ENCODE measurements around the gene PRSS33.

The PRSS33 gene, protein sequence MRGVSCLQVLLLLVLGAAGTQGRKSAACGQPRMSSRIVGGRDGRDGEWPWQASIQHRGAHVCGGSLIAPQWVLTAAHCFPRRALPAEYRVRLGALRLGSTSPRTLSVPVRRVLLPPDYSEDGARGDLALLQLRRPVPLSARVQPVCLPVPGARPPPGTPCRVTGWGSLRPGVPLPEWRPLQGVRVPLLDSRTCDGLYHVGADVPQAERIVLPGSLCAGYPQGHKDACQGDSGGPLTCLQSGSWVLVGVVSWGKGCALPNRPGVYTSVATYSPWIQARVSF

GRCh38 chr16:2787406-2787805 is at the start of gene PRSS33:
PRSS33 (minus strand) TSS chr16:2787560; CDS start chr16:2786547, 1,013 bp downstream.
- in situ Hi-C loops (cut with MboI; ENCODE audit: low sequenced_read_pairs): no loop called here

DNA sequence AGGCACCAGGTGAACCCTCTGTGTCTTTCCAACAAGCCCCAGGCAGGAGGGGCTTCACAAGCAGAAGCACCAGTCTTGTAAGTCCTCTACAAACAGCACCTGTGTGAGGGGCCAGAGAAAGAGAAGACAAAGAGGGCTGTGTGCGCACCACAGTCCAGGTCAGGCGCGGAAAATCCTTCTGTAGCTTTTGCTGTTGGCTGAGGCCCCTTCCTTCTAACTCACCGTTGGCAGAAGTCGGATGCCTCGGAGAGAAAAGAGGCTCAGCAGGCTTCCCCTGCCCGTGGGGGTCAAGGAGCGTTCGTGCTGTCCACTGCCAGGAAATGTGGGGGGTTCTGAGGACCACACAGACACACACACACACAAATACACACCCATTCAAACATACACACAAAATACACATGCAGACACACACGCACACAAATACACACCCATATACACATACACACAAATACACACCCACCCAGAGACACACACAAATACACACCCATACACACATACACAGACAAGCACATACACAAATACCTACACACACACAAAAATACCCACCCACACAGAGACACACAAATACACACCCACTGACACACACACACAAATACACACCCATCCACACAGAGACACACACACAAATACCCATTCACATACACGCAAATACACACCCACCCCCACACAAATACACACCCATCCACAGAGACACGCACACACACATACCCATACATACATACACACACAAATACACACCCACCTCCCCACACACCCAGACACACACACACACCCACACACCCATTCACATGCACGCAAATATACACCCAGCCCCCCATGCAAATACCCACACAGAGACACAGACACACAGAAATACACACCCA is 49.5 kb upstream of the PRSS33 start:
- in situ Hi-C loops (cut with MboI; ENCODE audit: low sequenced_read_pairs): no loop called here

- in situ Hi-C loops (cut with MboI; ENCODE audit: low sequenced_read_pairs): no loop called here
These were observed 48.5 kb upstream of the PRSS33 start for GRCh38 chr16:2835638-2836493.

DNA sequence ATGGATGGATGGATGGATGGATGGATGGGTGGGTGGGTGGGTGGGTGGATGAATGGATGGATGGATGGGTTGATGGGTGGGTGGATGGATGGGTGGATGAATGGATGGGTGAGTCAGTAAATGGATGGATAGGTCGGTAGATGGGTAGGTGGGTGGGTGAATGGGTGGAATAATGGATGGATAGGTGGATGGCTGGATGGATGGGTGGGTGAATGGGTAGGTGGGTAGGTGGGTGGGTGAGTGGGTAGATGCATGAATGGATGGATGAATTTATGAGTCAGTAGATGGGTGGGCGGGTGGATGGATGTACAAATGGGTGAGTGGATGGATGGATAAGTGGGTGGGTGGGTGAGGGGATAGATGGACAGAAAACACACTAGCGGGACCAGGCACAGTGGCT is 47.6 kb upstream of the PRSS33 start:
- in situ Hi-C loops (cut with MboI; ENCODE audit: low sequenced_read_pairs): no loop called here

DNA sequence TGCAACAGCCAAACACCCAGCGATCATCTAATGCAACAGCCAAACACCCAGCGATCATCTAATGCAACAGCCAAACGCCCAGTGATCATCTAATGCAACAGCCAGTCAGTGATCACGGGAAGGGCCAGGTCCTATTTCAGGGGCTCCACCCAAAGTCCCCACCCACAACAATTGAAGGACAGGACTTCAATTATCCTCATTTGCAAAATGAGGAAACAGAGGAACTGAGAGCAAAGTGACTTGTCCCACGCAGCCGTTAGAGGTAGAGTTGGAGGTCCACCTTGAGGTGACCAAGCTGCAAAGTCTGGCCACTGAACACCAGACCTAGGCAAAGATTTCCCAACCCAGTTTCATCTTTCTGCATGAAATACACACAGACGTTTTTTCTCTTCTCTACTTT is 46.4 kb upstream of the PRSS33 start:
- in situ Hi-C loops (cut with MboI; ENCODE audit: low sequenced_read_pairs): no loop called here

DNA sequence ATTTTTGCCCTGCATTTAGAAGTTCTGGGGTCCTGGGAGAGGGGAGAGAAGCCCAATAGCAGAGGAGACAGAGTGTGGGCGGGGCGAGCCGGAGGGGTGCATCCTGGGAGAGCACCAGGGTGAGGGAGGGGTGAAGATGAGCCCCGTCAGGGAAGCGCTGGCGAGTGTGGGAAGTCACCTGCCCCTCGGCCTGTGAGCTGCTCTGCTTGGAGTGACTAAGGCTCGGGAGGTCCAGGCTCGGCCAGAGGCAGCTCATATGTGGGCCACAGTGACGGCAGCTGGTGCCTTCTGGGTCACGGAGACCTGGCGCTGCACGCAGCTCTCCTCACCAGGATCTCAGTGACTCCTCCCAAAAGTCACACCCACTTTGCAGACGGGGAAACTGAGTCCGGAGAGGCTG is 43.8 kb upstream of the PRSS33 start:
- in situ Hi-C loops (cut with MboI; ENCODE audit: low sequenced_read_pairs): no loop called here

DNA sequence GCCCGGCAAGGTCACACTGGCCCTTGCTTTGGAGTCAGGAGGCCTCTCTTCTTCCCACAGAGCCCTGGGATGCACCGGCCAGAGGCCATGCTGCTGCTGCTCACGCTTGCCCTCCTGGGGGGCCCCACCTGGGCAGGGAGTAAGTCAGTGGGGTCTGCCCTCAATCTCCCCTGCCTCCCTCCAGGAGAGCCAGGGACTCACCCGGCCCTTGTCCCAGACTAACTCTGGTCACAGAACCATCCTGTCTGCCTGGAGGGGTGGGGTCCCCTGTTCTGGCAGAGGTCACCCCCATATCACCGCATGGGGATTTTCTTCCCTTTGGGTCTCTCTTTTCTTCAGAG is 43.0 kb upstream of the PRSS33 start:
- in situ Hi-C loops (cut with MboI; ENCODE audit: low sequenced_read_pairs): no loop called here

- in situ Hi-C loops (cut with MboI; ENCODE audit: low sequenced_read_pairs): no loop called here
These were observed 42.4 kb upstream of the PRSS33 start, which contains the start of gene ZG16B for GRCh38 chr16:2829501-2830354. ZG16B (plus strand) TSS chr16:2830303; CDS start chr16:2830442, 139 bp downstream.

GRCh38 chr16:2828876-2829430 is 41.6 kb upstream of the PRSS33 start:
- in situ Hi-C loops (cut with MboI; ENCODE audit: low sequenced_read_pairs): no loop called here

GRCh38 chr16:2828521-2828840 is 41.1 kb upstream of the PRSS33 start:
- in situ Hi-C loops (cut with MboI; ENCODE audit: low sequenced_read_pairs): no loop called here

- in situ Hi-C loops (cut with MboI; ENCODE audit: low sequenced_read_pairs): no loop called here
These were observed 40.6 kb upstream of the PRSS33 start for GRCh38 chr16:2827831-2828520.

DNA sequence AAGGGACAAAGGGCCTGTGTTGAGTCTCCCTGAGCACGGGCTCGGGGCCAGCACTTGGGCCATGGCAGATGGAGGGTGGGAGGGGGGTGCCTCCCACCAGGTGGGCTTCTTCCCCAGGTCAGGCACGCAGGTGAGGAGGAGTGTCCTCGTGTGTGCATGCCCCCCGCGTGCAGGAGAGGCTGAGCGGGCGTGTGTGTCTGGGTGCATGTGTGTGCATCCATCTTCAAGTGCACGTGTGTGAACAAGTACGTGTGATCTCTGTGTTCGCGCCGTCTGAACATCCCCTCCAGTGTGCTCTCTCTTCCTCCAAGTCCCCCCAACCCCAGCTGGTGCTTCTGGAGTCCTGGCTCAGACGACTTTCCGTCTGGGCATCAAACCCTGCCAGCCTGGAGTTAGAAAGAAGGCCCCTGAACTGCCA is 40.0 kb upstream of the PRSS33 start:
- in situ Hi-C loops (cut with MboI; ENCODE audit: low sequenced_read_pairs): no loop called here

DNA sequence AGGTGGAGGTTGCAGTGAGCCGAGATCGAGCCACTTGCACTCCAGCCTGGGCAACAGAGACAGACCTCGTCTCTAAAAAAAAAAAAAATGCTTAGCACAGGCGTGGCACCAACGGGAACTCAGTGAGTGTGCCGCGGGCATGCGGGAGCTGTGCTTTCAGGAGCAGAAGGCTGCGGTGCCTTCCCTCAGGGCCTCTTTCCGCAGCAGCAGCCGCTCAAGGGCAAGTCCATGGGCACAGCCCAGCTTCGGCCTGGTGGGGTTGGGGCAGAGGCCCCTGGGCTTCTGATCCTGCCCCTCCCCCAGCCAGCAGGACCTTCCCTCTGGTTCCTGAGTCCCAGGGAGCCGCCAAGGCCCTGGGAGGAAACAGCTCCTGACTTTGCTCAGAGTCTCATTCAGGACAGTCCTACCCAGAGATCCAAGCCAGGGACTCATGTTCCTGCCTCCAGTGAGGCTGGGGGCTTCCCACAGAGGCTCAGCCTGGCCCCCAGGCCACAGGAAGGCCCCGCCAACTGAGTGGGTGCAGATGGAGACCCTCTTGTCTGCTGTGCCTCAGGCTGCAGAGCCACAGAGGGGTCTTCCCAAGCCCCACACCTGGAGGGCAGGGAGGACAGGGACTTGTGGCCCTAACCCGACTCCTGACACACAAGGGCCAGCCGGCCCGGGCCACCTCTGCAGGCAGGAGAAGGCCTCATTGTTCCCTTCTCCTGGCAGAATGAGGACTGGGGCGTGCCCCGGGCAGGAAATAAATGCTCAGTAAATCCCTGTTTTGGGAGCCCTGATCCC is 39.4 kb upstream of the PRSS33 start:
- in situ Hi-C loops (cut with MboI; ENCODE audit: low sequenced_read_pairs): no loop called here

- in situ Hi-C loops (cut with MboI; ENCODE audit: low sequenced_read_pairs): no loop called here
These were observed 38.5 kb upstream of the PRSS33 start for GRCh38 chr16:2825906-2826305.

DNA sequence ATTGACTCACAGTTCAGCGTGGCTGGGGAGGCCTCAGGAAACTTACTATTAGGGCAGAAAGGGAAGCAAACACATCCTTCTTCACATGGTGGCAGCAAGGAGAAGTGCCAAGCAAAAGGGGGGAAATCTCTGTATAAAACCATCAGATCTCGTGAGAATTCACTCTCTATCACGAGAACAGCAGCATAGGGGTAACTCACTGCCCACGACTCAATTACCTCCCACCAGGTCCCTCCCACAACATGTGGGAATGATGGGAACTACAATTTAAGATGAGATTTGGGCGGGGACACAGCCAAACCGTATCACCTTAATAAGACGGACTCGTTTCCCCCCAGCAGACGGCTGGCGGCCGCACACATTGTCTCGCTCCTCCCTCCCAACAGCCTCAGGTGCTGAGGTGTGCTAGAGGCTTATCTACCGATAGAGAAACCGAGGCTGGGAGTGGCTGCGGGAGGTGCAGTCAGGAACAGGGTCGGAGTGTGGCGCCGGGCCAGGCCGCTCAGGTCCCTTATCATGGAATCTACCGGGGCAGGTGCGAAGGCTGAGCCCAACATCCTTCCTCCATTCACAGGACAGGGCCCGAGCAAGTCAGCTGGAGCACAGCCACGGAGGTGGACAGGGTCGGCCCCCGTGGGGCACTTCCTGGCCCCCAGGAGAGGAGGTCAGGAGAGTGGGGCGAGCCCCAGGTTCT is 37.8 kb upstream of the PRSS33 start:
- in situ Hi-C loops (cut with MboI; ENCODE audit: low sequenced_read_pairs): no loop called here

GRCh38 chr16:2824626-2825025 is 37.3 kb upstream of the PRSS33 start:
- in situ Hi-C loops (cut with MboI; ENCODE audit: low sequenced_read_pairs): no loop called here

DNA sequence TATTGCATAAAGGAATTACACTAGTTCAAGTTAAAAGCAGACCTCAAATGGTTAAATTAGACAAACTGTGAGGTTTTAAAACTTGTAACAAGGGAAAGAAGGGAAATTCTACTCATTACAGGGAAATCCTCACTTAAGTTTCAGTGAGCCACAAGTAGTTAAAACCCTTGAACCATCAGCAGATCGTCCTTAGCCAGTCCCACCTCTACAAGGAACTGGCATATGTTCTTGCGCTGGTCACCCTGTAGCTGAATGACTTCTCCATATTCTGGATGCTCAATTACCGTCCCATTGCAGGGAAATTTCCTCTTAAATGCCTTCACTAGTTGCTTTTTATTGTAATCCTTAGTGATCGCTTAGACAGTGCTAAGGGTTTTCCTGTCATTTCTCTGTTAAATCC is 35.1 kb upstream of the PRSS33 start:
- in situ Hi-C loops (cut with MboI; ENCODE audit: low sequenced_read_pairs): no loop called here

DNA sequence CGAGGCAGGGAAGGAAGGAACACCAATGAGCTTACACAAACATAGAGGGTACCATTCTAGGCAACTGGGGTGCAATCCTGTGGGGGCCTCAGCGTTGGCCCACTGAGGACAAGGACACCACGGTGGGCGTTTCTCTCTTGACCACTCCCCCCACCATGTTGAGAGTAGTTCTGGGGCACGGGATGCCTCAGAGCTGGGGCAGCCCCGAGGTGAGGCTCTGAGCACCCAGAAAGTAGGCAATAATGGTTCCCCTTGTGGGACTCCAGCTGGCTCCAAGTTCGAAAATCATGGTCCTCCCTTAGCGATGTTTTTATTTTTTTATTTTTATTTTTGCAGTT is 34.8 kb upstream of the PRSS33 start:
- in situ Hi-C loops (cut with MboI; ENCODE audit: low sequenced_read_pairs): no loop called here
